22Rv1 (cell line): ENCODE data around the gene NLRC3.

ENCODE experiments used
- ZFX ChIP-seq: fragments of 450-650 bp; IDR thresholded peaks from 2 replicates; pipeline ENCODE4 v1.6.1; 2017; ENCODE audit warnings: antibody characterized with exemption, borderline replicate concordance
- TF ChIP-seq, protein P1 (sequence below): fragments of 450-650 bp; IDR thresholded peaks from 2 replicates; pipeline ENCODE4 v1.5.1; 2017; ENCODE audit warnings: mild to moderate bottlenecking

DNA sequence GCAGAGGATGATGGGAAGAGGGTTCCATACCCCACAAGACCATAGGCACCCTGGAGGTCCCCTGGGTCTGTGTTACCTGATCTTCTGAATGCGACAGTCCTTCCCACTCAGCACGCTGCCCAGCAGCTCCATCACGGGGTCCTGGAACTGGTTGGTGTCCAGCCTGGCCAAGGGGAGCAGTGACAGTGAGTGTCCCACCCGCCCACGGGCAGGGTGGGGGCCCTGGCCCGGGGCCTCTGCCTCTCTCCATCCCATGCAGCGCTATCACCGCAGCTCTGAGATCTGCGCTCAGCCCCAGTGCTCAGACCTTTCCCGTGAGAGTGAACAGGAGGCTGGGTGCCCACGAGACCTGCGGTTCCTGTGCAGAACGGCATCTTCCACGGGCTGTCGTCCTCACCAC lies 15.6 kb downstream of the NLRC3 start:
- TF ChIP-seq, protein P1, sequence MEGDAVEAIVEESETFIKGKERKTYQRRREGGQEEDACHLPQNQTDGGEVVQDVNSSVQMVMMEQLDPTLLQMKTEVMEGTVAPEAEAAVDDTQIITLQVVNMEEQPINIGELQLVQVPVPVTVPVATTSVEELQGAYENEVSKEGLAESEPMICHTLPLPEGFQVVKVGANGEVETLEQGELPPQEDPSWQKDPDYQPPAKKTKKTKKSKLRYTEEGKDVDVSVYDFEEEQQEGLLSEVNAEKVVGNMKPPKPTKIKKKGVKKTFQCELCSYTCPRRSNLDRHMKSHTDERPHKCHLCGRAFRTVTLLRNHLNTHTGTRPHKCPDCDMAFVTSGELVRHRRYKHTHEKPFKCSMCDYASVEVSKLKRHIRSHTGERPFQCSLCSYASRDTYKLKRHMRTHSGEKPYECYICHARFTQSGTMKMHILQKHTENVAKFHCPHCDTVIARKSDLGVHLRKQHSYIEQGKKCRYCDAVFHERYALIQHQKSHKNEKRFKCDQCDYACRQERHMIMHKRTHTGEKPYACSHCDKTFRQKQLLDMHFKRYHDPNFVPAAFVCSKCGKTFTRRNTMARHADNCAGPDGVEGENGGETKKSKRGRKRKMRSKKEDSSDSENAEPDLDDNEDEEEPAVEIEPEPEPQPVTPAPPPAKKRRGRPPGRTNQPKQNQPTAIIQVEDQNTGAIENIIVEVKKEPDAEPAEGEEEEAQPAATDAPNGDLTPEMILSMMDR = no peak
- TF ChIP-seq ZFX = no peak
